Stimulated activated CD8-positive, alpha-beta memory T cell treated with anti-CD3 and anti-CD28 coated beads, Interleukin-15, amount 100 ng/mL, for 4 hours (primary cell): Measurements from ENCODE around the gene LDLRAD3.

ENCODE experiments used
- DNase-seq, 2 donors: peaks; one replicate each; pipeline ENCODE4 v3.0.0-alpha.2; 2020; ENCODE audit warnings: low read depth in 2 of 2

The LDLRAD3 gene

GRCh38 chr11:36270701-36271100 lies 326.8 kb downstream of the LDLRAD3 start:
- no peak for DNase-seq

- DNase-seq: no peak
Measured at GRCh38 chr11:36271794-36272407, 328.0 kb downstream of the LDLRAD3 start.

DNA sequence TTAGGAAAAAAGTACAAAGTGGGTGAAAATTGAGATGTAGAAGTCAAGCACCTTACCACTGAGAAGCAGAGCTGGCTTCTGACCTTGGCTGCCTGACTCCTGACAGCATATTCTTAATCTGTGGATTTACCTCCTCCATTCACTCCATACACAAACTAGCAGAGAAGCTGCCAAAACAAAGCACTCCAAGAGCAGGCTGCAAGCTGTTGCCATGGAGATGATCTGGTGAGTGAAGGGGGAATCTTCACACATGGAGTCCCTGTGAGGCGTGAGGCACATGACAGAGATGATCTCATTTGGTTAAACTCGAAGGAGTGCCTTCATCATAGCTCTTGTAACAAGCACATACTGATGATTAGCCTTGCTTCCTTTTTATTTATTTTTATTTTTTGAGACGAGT lies 329.2 kb downstream of the LDLRAD3 start:
- DNase-seq: no peak

GRCh38 chr11:36274414-36274813 lies 330.6 kb downstream of the LDLRAD3 start:
- DNase-seq: no peak

- DNase-seq: no peak
Measured at GRCh38 chr11:36278531-36279282, 334.8 kb downstream of the LDLRAD3 start.

- DNase-seq: no peak
Measured at GRCh38 chr11:36280531-36280930, 336.7 kb downstream of the LDLRAD3 start.
